Measurements from ENCODE around the gene LHX2.

The LHX2 gene

GRCh38 chr9:124066783-124067577 lies 55.4 kb downstream of the LHX2 start:
- H3K4me3 Mint-ChIP-seq = no peak overlapping the region
- no peak for DNase-seq
- no peaks in the 10 kb centered on the region for H3K4me1 Mint-ChIP-seq
- H3K9me3 Mint-ChIP-seq = no peaks in the 10 kb centered on the region
- H3K36me3 Mint-ChIP-seq = no peaks in the 10 kb centered on the region
- CTCF ChIA-PET = no interaction called here
- H3K27ac Mint-ChIP-seq = no peak overlapping the region
- H3K27me3 Mint-ChIP-seq = peaks cover 6% of the 10 kb centered on the region

- Mint-ChIP-seq H3K27me3 (peaks cover 19% of the 10 kb centered on the region), H3K4me3 (no peak overlapping the region), H3K9me3 (no peaks in the 10 kb centered on the region), H3K27ac (no peak overlapping the region), H3K4me1 (no peaks in the 10 kb centered on the region), H3K36me3 (no peaks in the 10 kb centered on the region)
- CTCF ChIA-PET = no interaction called here
- no peak for DNase-seq
These were observed 56.7 kb downstream of the LHX2 start for GRCh38 chr9:124068251-124068650.

- no peak overlapping the region for H3K27ac Mint-ChIP-seq
- no peak for DNase-seq
- no peaks in the 10 kb centered on the region for H3K36me3 Mint-ChIP-seq
- CTCF ChIA-PET = no interaction called here
- H3K27me3 Mint-ChIP-seq = peaks cover 26% of the 10 kb centered on the region
- no peaks in the 10 kb centered on the region for H3K9me3 Mint-ChIP-seq
- no peaks in the 10 kb centered on the region for H3K4me1 Mint-ChIP-seq
- H3K4me3 Mint-ChIP-seq = no peak overlapping the region
These were observed 63.2 kb downstream of the LHX2 start for GRCh38 chr9:124074746-124075145.

DNA sequence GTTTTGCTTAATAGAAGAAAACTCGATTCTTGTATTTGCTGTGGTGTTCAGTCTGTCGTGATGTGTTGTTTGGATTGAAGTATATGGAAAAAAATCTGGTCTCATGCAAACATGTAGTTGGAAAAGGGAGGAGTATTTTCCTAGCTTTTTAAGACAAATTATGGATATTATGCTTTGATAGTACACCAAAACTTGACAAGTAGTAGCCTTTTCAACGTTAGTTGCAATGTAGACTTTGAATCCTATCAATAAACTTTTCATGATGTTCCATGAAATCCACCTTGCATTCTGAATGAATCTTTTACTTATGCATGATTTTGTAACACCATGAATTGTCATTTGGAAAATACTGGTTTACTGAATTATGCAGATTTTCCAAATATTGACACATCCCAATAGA lies 64.2 kb downstream of the LHX2 start:
- Mint-ChIP-seq H3K9me3 (no peaks in the 10 kb centered on the region), H3K27me3 (peaks cover 26% of the 10 kb centered on the region), H3K4me1 (no peaks in the 10 kb centered on the region), H3K4me3 (no peak overlapping the region), H3K27ac (no peak overlapping the region), H3K36me3 (no peaks in the 10 kb centered on the region)
- CTCF ChIA-PET = interaction anchor here (1.0 kb wide), 1 partner anchor 51 kb away, joined by 3 read pairs; no protein-coding TSS in a partner anchor
- DNase-seq = no peak

DNA sequence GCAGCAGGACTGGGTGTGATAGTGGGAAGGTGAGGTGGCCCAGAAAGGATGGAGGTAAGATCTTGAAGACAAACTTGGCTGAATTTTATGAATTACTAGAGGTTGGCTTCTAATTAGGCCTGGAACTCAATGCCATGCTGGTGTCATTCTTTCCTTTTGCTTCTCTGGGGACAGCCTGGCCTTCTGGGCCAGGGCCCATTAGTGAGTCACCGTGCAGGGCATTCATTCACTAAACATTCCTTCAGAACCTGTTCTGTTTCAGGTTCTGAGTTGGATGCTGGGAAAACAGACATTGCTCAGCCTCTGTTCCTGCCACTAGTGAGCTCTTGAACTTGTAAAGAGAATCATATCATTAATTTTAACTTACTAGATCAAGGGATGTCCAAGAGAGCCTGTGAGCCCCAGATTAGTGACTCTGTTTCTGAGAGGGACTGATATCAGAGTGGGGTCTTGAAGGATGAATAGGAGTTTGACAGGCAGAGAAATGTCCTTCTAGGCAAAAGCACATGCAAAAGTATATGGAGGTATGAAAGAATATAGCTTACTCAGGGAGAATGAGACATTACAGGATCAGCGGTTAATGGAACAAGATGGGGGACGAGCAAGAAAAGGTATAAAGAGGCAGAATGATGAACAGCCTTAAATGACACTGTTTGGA lies 66.5 kb downstream of the LHX2 start:
- H3K36me3 Mint-ChIP-seq = no peaks in the 10 kb centered on the region
- CTCF ChIA-PET = interaction anchor here (1.2 kb wide), 1 partner anchor 48 kb away, joined by 3 read pairs; no protein-coding TSS in a partner anchor
- no peak for DNase-seq
- H3K4me1 Mint-ChIP-seq = no peaks in the 10 kb centered on the region
- H3K4me3 Mint-ChIP-seq = no peak overlapping the region
- H3K9me3 Mint-ChIP-seq = no peaks in the 10 kb centered on the region
- H3K27me3 Mint-ChIP-seq = peaks cover 9% of the 10 kb centered on the region
- no peak overlapping the region for H3K27ac Mint-ChIP-seq

DNA sequence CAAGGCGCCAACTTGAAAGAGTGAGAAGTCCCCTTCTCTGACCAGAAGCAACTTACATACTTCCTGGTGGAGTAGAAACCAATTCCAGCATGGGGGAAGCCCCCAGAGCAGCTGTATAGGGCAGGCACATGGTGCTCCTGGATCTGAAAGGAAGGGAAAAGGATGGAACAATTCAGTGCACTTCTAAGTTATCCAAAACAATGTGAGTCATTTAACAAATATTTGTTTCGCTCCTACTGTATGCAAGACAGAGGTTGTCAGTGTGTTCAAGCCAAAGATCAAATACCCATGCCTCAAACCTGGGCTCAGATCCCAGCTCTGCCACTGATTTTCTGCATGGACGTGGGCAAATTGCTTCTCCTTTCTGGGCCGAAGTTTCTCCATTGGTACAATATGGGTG lies 67.1 kb downstream of the LHX2 start:
- Mint-ChIP-seq H3K27me3 (peaks cover 5% of the 10 kb centered on the region), H3K4me1 (no peaks in the 10 kb centered on the region), H3K36me3 (no peaks in the 10 kb centered on the region), H3K27ac (no peak overlapping the region), H3K9me3 (no peaks in the 10 kb centered on the region), H3K4me3 (no peak overlapping the region)
- CTCF ChIA-PET = interaction anchor here (1.2 kb wide), 1 partner anchor 48 kb away, joined by 3 read pairs; no protein-coding TSS in a partner anchor
- no peak for DNase-seq

DNA sequence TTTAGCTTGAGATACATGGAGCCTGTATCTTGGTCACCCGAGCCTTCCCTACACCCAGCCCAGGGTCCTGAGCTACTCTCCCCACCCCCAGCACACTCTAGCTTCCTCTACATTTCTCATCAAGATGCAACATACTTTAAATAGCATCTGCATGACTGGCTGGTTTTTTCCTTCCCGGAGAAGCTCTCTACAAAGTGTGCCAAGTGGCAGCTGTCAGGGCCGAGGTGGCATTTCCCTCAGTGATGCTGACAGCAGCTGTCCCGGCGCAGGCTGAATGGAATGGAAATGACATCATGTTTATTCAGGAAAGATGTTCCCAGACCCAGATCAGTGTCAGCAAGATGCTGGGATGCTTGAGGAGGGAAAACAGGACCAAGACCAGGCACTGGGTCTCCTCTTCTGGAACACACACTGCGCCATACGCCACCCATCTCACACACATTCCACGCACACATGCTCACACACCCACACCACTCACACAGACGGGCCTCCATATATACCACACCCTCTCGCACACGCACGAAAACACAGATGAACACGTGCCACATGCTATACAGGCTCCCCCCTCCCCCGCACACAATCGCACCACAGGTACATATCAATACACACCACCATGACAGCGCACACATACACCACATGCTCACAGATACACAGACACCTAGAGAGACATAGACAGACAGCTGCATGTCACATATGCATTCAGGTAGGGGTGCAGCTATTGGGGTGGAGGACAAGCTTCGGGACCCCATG lies 67.8 kb downstream of the LHX2 start:
- Mint-ChIP-seq H3K36me3 (no peaks in the 10 kb centered on the region), H3K27ac (no peak overlapping the region), H3K27me3 (peaks cover 8% of the 10 kb centered on the region), H3K9me3 (no peaks in the 10 kb centered on the region), H3K4me3 (no peak overlapping the region), H3K4me1 (no peaks in the 10 kb centered on the region)
- CTCF ChIA-PET = no interaction called here
- DNase-seq = no peak

- peaks cover 11% of the 10 kb centered on the region for H3K27me3 Mint-ChIP-seq
- no peak overlapping the region for H3K4me3 Mint-ChIP-seq
- CTCF ChIA-PET = no interaction called here
- H3K36me3 Mint-ChIP-seq = no peaks in the 10 kb centered on the region
- DNase-seq = no peak
- peaks cover 9% of the 10 kb centered on the region for H3K9me3 Mint-ChIP-seq
- no peak overlapping the region for H3K27ac Mint-ChIP-seq
- H3K4me1 Mint-ChIP-seq = no peaks in the 10 kb centered on the region
These were observed 71.1 kb downstream of the LHX2 start for GRCh38 chr9:124082622-124083021.

Measured in activated naive CD4-positive, alpha-beta T cell treated with anti-CD3 and anti-CD28 coated beads, Interleukin-2, amount 10 ng/mL, durations not matched to agents 7 days and 5 days (primary cell).